ENCODE data around the gene GNPAT.

DNA sequence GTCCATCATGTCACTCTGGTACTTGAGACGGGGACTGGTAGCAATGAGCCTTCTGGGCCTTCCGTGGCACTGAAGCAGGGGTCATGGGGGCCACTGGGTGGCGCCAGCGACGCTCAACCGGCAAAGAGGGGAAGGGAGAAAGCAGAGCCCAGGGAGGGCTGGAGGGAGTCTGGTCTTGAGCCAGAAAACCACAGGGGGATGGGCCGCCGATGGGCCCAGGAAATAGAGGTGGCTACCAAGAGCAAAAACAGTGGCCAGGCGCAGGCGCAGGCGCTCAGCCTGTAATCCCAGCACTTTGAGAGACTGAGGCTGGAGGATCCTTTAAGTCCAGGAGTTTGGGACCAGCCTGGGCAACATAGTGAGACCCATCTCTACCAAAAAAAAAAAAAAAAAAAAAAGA, 74.9 kb downstream of the GNPAT start:
- TF ChIP-seq POLR2A (IDR thresholded peaks at IDR 0.05; ENCODE audit: low read depth, low read length) = no peak
- TF ChIP-seq POLR2AphosphoS5 (IDR thresholded peaks at IDR 0.05; ENCODE audit: low read depth, low read length) = no peak
- no peak for TF ChIP-seq TAF1 (IDR thresholded peaks at IDR 0.05; ENCODE audit: borderline replicate concordance, low read depth, low read length)
